22Rv1 (cell line): ENCODE results near the gene ALS2CL.

Source experiments
- H3K27ac ChIP-seq: fragments of 450-650 bp; 2 replicates; pipeline ENCODE4 v1.5.1; 2017
- ZFX ChIP-seq: fragments of 450-650 bp; IDR thresholded peaks from 2 replicates; pipeline ENCODE4 v1.6.1; 2017; ENCODE audit warnings: antibody characterized with exemption, borderline replicate concordance
- TF ChIP-seq, protein P1 (sequence below): fragments of 450-650 bp; IDR thresholded peaks from 2 replicates; pipeline ENCODE4 v1.5.1; 2017; ENCODE audit warnings: mild to moderate bottlenecking

The ALS2CL gene

GRCh38 chr3:46628901-46629369 lies 64.5 kb downstream of the ALS2CL start:
- TF ChIP-seq, protein P1, sequence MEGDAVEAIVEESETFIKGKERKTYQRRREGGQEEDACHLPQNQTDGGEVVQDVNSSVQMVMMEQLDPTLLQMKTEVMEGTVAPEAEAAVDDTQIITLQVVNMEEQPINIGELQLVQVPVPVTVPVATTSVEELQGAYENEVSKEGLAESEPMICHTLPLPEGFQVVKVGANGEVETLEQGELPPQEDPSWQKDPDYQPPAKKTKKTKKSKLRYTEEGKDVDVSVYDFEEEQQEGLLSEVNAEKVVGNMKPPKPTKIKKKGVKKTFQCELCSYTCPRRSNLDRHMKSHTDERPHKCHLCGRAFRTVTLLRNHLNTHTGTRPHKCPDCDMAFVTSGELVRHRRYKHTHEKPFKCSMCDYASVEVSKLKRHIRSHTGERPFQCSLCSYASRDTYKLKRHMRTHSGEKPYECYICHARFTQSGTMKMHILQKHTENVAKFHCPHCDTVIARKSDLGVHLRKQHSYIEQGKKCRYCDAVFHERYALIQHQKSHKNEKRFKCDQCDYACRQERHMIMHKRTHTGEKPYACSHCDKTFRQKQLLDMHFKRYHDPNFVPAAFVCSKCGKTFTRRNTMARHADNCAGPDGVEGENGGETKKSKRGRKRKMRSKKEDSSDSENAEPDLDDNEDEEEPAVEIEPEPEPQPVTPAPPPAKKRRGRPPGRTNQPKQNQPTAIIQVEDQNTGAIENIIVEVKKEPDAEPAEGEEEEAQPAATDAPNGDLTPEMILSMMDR, result no peak
- TF ChIP-seq ZFX, result no peak
- H3K27ac ChIP-seq, result no peak overlapping the region

DNA sequence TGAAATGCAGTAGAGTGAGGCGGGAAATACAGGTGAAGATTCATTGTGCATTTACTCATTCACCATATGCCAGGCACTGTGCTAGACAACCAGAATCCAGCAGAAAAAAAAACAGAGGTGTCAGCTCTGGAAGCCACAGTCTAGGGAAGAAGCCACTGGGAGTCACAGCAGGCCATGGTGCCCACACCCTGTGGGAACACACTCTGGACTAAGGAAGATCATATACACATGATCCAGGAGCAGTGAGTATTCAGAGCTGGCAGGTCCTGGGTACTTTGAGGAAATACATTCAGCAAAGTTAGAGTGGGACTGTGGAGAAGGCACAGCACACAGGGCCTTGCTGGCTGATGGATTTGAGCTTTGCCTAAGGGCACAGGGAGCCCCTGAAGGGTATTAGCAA lies 66.4 kb downstream of the ALS2CL start:
- no peak for TF ChIP-seq ZFX
- TF ChIP-seq, protein P1, result no peak
- H3K27ac ChIP-seq, result no peak overlapping the region

GRCh38 chr3:46626039-46626438 lies 67.4 kb downstream of the ALS2CL start:
- no peak for TF ChIP-seq ZFX
- TF ChIP-seq, protein P1, result no peak
- H3K27ac ChIP-seq, result no peak overlapping the region

GRCh38 chr3:46624975-46625490 lies 68.4 kb downstream of the ALS2CL start:
- H3K27ac ChIP-seq, result no peak overlapping the region
- no peak for TF ChIP-seq ZFX
- TF ChIP-seq, protein P1, result no peak

GRCh38 chr3:46624533-46624932 lies 68.9 kb downstream of the ALS2CL start:
- no peak overlapping the region for H3K27ac ChIP-seq
- TF ChIP-seq, protein P1, result no peak
- TF ChIP-seq ZFX, result no peak

GRCh38 chr3:46619845-46620778 lies 73.4 kb downstream of the ALS2CL start:
- TF ChIP-seq, protein P1, result no peak
- no peak for TF ChIP-seq ZFX
- H3K27ac ChIP-seq, result no peak overlapping the region
